T-helper 1 cell treated with Interleukin-12 subunit alpha and Interleukin-12 subunit beta and Interleukin-4 antibody, amounts not matched to agents 30 ng/mL and 1 ng/mL, for 36 hours (primary cell): ENCODE data around the gene GLTP. TPM values are rescaled to one million over a fixed set of nuclear protein-coding genes. Genes with fewer than 3 reads are reported as not detected.
"Not testable (repeated sequence)": the region's sequence is repeated elsewhere in the genome, so short reads cannot be mapped to it uniquely, and the experiment has no call there.

Experiments
- intact Hi-C: fragments of 100-400 bp; cut with micrococcal nuclease; formaldehyde crosslinking; loops from one replicate; pipeline ENCODE4 v1.15.1; 2024
- total RNA-seq: library from RNA; stranded (reverse); gene quantifications from 2 replicates; pipeline ENCODE4 v1.2.3, GENCODE V29; 2022

Gene GLTP
- 23.7 and 24.9 TPM in 2 replicates for total RNA-seq

GRCh38 chr12:109880043-109880931 is at the start of gene GLTP:
Gene GLTP (minus strand): TSS chr12:109880541. CDS start chr12:109880374, 167 bp downstream.
- intact Hi-C loops = loop anchor here (1.0 to 10.0 kb wide), 13 partner anchors 8 to 622 kb away; partner anchors contain the start of genes ATP2A2, C12orf76, FAM222A and MMAB

DNA sequence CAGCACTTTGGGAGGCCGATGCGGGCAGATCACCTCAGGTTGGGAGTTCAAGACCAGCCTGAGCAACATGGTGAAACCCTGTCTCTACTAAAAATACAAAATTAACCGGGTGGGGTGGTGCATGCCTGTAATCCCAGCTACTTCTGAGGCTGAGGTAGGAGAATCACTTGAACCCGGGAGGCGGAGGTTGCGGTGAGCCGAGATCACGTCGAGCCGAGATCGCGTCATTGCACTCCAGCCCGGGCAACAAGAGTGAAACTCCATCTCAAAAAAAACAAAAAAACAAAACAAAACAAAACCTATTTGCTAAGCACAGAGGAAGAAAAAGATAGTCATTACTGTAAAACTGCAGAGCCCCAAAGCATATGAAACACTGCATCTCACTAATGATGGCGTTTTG is 49.0 kb upstream of the GLTP start:
- intact Hi-C loops = not testable (repeated sequence)

- intact Hi-C loops = no loop called here
These were observed 47.8 kb upstream of the GLTP start for GRCh38 chr12:109928058-109928656.

DNA sequence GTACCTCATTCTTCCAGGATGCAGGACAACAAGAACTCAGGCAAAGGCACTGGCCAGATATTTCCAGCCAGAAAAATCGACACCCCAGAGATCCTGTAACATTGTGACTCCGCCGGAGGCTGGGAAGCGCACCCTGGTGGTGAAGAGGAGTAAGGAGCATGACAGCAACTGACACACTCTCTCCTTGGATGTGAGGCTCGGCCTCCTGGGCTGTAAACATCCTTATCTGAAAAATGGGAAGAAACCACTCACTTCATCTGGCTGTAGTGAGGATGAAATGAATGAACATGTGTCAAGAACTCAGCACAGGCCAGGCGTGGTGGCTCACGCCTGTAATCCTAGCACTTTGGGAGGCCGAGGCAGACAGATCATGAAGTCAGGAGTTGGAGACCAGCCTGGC is 47.3 kb upstream of the GLTP start:
- intact Hi-C loops = loop anchor here (1.0 to 2.0 kb wide), 3 partner anchors 74 to 122 kb away; no protein-coding TSS in a partner anchor

- intact Hi-C loops = loop anchor here (1.0 to 2.0 kb wide), 3 partner anchors 73 to 121 kb away; no protein-coding TSS in a partner anchor
These were observed 46.3 kb upstream of the GLTP start for GRCh38 chr12:109926488-109927210.

- intact Hi-C loops = loop anchor here (2.0 kb wide), 1 partner anchor 81 kb away; no protein-coding TSS in a partner anchor
These were observed 45.7 kb upstream of the GLTP start for GRCh38 chr12:109926016-109926415.

DNA sequence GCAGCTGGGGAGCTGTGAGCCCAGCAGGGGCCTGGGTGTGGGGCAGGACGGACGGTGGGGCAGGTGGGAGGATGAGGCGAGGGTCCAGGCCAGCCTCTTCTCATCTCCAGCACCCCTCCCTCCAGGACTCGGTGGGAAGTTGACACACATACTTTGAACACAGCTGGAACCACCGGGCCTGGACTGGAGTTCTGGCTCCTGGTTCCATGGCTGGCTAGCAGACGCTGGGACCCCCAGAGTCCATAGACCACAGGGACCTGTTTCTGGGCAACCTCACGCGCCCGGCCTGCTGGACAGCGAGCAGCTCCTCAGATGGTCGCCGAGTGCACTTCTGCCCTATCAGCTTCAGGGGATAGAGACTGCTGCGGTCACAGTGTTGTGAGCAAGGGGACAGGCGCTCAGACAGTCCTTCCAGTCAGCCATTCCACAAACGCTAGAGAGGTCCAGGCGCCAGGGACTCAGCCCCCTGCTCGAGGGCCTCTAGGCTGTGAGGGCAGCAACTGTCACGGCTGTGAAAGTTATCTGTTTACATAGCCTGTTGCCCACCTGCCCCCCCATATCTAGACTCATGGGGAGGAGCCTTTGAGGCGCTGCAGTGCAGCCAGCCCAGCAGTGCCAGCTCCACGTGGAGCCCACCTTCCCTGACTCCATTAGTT is 45.0 kb upstream of the GLTP start:
- intact Hi-C loops = no loop called here

DNA sequence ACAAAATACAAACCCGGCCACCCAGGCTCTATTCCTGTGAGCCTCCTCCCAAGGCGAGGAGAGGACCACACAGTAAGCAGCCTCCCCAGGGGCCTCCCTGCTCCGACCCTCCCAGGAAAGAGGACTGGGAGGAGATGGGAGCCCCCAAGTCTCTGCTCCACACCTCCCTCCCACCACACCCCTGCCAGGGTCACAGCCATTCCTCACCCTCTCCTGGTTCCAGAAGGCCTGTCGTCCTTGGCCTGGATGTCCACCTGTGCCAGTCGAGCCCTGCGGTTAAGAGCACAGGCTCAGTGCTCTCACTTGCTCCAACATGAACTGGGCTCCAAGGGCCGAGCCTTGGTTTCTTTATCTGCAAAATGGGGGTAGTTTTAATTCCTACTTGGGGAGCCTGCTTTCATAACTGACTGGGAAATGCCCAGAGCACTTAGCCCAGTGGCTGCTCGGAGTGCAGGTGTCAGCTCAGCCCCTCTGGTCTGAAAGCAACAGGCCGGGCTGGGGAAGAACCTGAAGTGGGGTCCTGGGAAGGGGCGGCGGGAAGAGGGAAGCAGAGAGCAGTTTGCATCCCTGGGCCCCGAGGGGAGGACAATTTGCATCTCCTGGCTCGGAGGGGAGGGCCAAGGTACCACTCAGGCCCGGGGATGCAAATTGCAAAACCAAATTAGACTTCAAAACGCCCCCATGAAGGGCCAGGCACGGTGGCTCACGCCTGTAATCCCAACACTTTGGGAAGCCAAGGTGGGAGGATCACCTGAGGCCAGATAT is 43.3 kb upstream of the GLTP start:
- intact Hi-C loops = no loop called here

DNA sequence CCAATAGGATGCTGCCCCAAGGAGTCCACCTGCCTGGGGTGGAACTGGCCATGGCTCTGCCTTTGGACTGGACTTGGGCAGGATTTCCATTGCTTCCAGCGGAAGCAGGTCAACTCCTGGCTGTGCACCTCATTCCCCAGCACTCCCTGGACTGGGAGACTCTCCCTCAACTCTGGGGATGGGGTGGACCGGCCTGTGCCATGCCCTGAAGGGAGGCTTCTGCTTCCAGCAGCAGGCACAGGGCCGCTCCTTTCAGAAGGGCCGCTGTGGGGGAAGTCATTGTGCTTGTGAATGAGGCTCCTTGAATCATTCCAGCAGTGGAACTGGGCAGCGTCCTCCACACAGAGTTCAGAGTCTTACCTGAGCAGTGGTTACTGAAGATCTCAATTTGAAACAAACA is 42.7 kb upstream of the GLTP start:
- intact Hi-C loops = no loop called here

DNA sequence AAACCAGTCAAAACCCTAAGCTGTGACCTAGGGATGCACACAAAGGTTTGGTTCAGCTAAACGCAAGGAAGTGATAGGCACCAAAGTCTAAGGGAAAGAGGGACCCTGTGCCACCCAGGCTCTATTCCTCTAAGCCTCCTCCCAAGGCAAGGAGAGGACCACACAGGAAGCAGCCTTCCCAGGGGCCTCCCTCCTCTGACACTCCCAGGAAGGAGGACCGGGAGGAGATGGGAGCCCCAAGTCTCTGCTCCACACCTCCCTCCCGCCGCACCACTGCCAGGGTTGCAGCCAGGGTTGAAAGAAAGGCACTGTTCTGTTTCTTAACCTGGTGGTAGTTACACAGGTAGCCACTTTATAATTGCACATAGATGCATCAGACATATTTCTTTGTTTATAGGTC is 41.6 kb upstream of the GLTP start:
- intact Hi-C loops = no loop called here

DNA sequence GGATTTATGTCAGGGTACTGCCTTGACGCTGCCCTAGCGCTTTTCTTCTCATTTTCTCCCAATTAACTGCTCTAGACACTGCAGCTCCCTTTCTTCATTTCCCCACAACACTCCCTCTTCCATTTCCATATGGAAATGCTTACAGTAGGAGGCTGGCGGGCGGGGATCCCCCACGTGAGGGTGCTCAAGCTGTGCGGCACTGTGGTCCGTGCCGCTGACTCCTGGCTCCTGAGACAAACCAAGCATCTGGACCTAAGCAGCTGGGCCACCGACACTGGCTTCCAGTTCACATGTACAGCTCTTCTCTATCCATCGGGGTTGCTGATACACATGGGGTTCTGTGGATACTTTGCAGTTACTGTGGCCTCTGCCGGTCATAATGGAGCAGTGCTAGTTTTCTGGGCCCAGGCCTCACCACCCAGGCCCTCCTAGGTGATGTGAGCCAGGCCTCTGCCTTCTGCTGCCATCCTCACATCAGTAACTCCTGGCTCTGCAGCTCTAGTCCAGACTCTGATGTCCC is 40.0 kb upstream of the GLTP start:
- intact Hi-C loops = no loop called here

DNA sequence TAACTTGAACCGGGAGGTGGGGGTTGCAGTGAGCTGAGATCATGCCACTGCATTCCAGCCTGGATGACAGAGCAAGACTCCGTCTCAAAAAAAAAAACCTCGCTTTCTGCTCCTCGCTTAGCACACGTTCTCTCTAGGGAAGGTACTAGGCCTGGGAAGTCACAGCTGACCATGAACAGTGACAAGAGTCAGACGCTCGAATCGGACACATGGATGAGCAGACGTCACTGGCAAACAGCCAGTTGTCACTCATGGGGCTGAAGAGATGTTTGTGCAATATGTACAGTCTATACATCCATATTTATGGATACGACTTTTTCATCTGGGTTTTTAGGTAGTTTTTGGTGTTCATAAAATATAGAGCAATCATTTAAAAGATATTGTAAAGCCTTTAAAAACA is 39.1 kb upstream of the GLTP start:
- intact Hi-C loops = no loop called here

DNA sequence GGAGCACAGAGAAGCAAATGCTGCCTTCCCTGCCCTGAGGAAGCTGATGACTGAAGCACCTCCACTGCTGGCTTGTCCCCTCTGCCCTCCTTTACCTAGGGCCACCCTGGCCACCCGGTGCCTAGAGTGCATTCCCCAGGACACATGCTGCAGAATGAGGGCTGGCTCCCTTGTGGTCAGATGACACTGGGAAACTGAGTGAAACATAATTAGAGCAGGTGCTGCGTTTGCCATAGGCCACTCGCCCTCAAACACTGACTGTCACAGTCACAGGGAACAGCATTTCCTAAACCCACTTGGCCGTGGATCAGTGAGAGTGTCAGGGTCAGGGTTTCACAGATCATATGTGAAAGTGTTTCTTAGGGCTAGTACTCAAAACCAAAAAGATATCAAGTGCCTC is 35.7 kb upstream of the GLTP start:
- intact Hi-C loops = no loop called here

- intact Hi-C loops = no loop called here
These were observed 35.1 kb upstream of the GLTP start for GRCh38 chr12:109915171-109916040.

DNA sequence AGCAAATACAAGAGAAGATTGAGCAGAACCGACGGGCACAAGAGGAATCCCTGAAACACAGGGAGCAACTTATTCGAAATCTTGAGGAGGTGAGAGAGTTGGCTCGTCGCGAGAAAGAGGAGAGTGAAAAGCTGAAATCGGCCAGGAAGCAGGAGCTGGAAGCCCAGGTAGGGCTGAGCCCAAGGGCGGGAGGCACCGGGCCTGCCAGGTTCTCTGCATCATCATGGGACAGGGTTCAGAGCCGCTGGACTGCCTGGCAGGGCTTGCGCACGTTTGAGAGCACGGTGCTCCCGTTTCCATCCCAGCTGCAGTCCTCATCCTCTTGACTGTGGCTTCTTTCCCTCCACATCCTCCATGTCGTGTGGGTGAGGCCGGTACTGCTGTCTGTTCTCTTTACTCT is 34.1 kb upstream of the GLTP start:
- intact Hi-C loops = no loop called here

DNA sequence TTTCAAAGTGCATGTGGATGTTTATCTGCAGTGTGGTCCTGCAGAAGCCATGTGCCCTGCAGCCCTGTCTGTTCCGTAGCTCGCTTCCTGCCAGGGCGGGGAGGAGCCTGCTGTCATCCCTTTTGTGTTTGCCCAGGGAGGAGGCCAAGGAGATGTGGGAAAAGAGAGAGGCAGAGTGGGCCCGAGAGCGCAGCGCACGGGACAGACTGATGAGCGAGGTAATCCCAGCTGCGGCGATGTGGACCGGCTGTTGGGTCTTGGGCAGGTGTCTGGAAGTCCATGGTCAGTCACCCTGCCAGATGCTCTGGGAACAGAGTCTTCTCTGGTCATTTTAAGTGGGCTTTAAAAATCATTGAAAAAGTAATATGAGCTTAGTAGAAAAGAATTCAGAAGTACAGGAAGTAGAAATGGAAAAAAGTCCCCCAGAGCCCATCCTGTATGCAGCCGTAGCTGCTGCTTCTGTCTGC is 32.5 kb upstream of the GLTP start:
- intact Hi-C loops = no loop called here

DNA sequence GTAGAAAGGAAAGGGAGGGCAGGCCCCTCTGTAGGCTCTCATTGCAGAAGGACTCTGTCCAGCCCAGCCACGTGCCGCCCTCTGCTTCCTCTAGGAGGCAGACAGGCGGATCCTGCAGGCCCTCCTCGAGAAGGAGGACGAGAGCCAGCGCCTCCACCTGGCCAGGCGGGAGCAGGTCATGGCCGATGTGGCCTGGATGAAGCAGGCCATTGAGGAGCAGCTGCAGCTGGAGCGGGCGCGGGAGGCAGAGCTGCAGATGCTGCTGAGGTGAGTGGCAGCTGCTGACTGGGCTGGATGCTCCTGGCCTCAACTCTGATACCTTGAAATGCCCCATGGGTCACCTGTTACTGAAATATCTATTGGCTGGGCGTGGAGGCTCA is 30.6 kb upstream of the GLTP start:
- intact Hi-C loops = no loop called here

GRCh38 chr12:109910254-109910968 is 30.1 kb upstream of the GLTP start:
- intact Hi-C loops = no loop called here

DNA sequence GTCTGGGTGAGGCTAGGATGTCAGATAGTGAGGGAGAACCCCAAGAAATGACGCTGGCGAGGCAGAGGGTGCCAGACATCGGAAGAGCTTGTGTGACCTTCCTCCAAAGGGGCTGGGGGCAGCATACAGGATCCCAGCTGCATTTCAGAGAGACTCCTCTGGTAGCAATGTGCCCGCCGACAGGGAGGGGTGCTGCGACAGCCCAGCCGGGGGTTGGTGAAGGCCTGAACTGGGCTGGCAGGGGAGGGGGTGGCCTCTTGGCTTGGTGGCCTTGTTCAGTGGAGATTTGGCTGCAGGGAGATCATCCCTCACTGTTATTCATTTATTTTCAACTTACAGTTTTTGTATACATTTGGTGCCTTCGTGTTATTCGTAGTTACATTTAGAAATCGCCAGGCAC is 25.0 kb upstream of the GLTP start:
- intact Hi-C loops = no loop called here
